CD4-positive, alpha-beta T cell treated with Interleukin-15 for 1 hour (primary cell): Measurements from ENCODE around the gene SPACDR.
A peak's percentile ranks its signal among the peaks of the same experiment; 100 is the strongest.
"Not testable (repeated sequence)": the region's sequence is repeated elsewhere in the genome, so short reads cannot be mapped to it uniquely, and the experiment has no call there.

ENCODE experiments used
- DNase-seq: peaks from one replicate; pipeline ENCODE4 v3.0.0-alpha.2; 2020

The SPACDR gene

GRCh38 chr7:100464791-100465190 is 731 bp upstream of the SPACDR start:
- no peak for DNase-seq

GRCh38 chr7:100457033-100457432 is 7.0 kb downstream of the SPACDR start:
- no peak for DNase-seq

GRCh38 chr7:100456562-100456961 is 7.5 kb downstream of the SPACDR start:
- DNase-seq, result no peak

- no peak for DNase-seq
These were observed 8.9 kb downstream of the SPACDR start for GRCh38 chr7:100455206-100455605.

- DNase-seq, result not testable (repeated sequence)
These were observed 10.2 kb downstream of the SPACDR start for GRCh38 chr7:100453854-100454253.

GRCh38 chr7:100452513-100452912 is 11.5 kb downstream of the SPACDR start:
- DNase-seq, result no peak

GRCh38 chr7:100449190-100449795 is 14.8 kb downstream of the SPACDR start:
- DNase-seq, result no peak

GRCh38 chr7:100447363-100447762 is 16.7 kb downstream of the SPACDR start:
- not testable (repeated sequence) for DNase-seq

GRCh38 chr7:100446040-100446439 is 18.0 kb downstream of the SPACDR start:
- no peak for DNase-seq

GRCh38 chr7:100444311-100445278 is 19.5 kb downstream of the SPACDR start:
- peak; percentile 52 for DNase-seq

GRCh38 chr7:100443096-100443840 is 20.8 kb downstream of the SPACDR start:
- DNase-seq, result no peak

- no peak for DNase-seq
These were observed 22.2 kb downstream of the SPACDR start for GRCh38 chr7:100441641-100442535.

- not testable (repeated sequence) for DNase-seq
These were observed 24.8 kb downstream of the SPACDR start for GRCh38 chr7:100439244-100439643.

GRCh38 chr7:100438731-100439130 is 25.3 kb downstream of the SPACDR start:
- not testable (repeated sequence) for DNase-seq

GRCh38 chr7:100438172-100438571 is 25.9 kb downstream of the SPACDR start:
- DNase-seq, result no peak

- DNase-seq, result no peak
These were observed 26.6 kb downstream of the SPACDR start for GRCh38 chr7:100437150-100438100.

- peak; percentile 47 for DNase-seq
These were observed 28.4 kb downstream of the SPACDR start for GRCh38 chr7:100435401-100436304.

GRCh38 chr7:100434297-100435144 is 29.5 kb downstream of the SPACDR start:
- no peak for DNase-seq
